Neural cell (in vitro differentiated cells): ENCODE measurements around the gene PIK3AP1. TPM values are rescaled to one million over a fixed set of nuclear protein-coding genes. Genes with fewer than 3 reads are reported as not detected.

Source experiments
- H2AFZ ChIP-seq: fragments of 200-600, 300-800 bp; sonication (generic), shearing (Covaris generic); 2 replicates; pipeline ENCODE4 v1.6.0; 2014; ENCODE audit warnings: low read depth, mild to moderate bottlenecking, antibody characterized with exemption, low read length, moderate library complexity
- H3F3A ChIP-seq: fragments of 200-600 bp; shearing (Covaris generic); 2 replicates; pipeline ENCODE4 v1.6.1; 2016; ENCODE audit warnings: mild to moderate bottlenecking, moderate library complexity, mixed read lengths, antibody characterized with exemption, low read length; ENCODE audit not compliant: insufficient read depth, poor library complexity, severe bottlenecking
- H3K27ac ChIP-seq: fragments of 200-600, 300-800 bp; sonication (generic), shearing (Covaris generic); 2 replicates; pipeline ENCODE4 v1.5.1; 2014; ENCODE audit warnings: mild to moderate bottlenecking, low read length, moderate library complexity
- H3K27me3 ChIP-seq: fragments of 300-800, 200-600 bp; sonication (generic), shearing (Covaris generic); 2 replicates; pipeline ENCODE4 v1.6.0; 2014; ENCODE audit warnings: mild to moderate bottlenecking, low read depth, low read length, moderate library complexity; ENCODE audit not compliant: insufficient read depth
- H3K36me3 ChIP-seq: fragments of 300-800, 200-600 bp; sonication (generic), shearing (Covaris generic); 2 replicates; pipeline ENCODE4 v1.5.1; 2014; ENCODE audit warnings: mild to moderate bottlenecking, antibody characterized with exemption, low read length, moderate library complexity; ENCODE audit not compliant: insufficient read depth
- H3K4me2 ChIP-seq: fragments of 300-800, 200-600 bp; sonication (generic), shearing (Covaris generic); 2 replicates; pipeline ENCODE4 v1.6.0; 2014; ENCODE audit warnings: mild to moderate bottlenecking, low read length
- H3K4me3 ChIP-seq: fragments of 300-800, 200-600 bp; sonication (generic), shearing (Covaris generic); 2 replicates; pipeline ENCODE4 v1.5.1; 2014; ENCODE audit warnings: mild to moderate bottlenecking, low read length, moderate library complexity
- H3K79me2 ChIP-seq: fragments of 200-600 bp; shearing (Covaris generic); replicated peaks from 2 replicates; pipeline ENCODE4 v1.6.0; 2014; ENCODE audit warnings: mild to moderate bottlenecking, low read length, moderate library complexity; ENCODE audit not compliant: insufficient read depth
- H3K9ac ChIP-seq: fragments of 300-800, 200-600 bp; sonication (generic), shearing (Covaris generic); 2 replicates; pipeline ENCODE4 v1.6.1; 2016; ENCODE audit warnings: mild to moderate bottlenecking, low read length, mixed read lengths
- H3K9me2 ChIP-seq: fragments of 200-600 bp; shearing (Covaris generic); 2 replicates; pipeline ENCODE4 v1.6.1; 2016; ENCODE audit warnings: mild to moderate bottlenecking, low read length, mixed read lengths; ENCODE audit not compliant: insufficient read depth
- H3K9me3 ChIP-seq: fragments of 200-600, 300-800 bp; sonication (generic), shearing (Covaris generic); 2 replicates; pipeline ENCODE4 v1.6.1; 2016; ENCODE audit warnings: mild to moderate bottlenecking, mixed run types, low read length, moderate library complexity, mixed read lengths
- H4K20me1 ChIP-seq: fragments of 200-600 bp; shearing (Covaris generic); 2 replicates; pipeline ENCODE4 v1.6.1; 2016; ENCODE audit warnings: mild to moderate bottlenecking, mixed run types; ENCODE audit not compliant: insufficient read depth
- EP300 ChIP-seq: fragments of 450-650 bp; conservative IDR thresholded peaks from 2 replicates; pipeline ENCODE4 v1.6.1; 2014; ENCODE audit warnings: antibody characterized with exemption, mild to moderate bottlenecking, moderate library complexity; ENCODE audit not compliant: poor library complexity, severe bottlenecking
- EZH2 ChIP-seq: fragments of 200-600, 300-800 bp; shearing (Covaris generic), sonication (generic); IDR thresholded peaks from 2 replicates; pipeline ENCODE4 v1.6.1; 2014; ENCODE audit warnings: antibody characterized with exemption, low read length, borderline replicate concordance, mild to moderate bottlenecking; ENCODE audit not compliant: insufficient read depth, poor library complexity, severe bottlenecking
- MXI1 ChIP-seq: fragments of 450-650 bp; conservative IDR thresholded peaks from 2 replicates; pipeline ENCODE4 v1.6.1; 2014; ENCODE audit warnings: antibody characterized with exemption, mild to moderate bottlenecking; ENCODE audit not compliant: poor library complexity, severe bottlenecking
- POLR2AphosphoS5 ChIP-seq: IDR thresholded peaks from 2 replicates; pipeline ENCODE4 v1.6.1; 2012
- RAD21 ChIP-seq: fragments of 450-650 bp; conservative IDR thresholded peaks from 2 replicates; pipeline ENCODE4 v1.6.1; 2014; ENCODE audit warnings: antibody characterized with exemption, mild to moderate bottlenecking, moderate library complexity
- SMC3 ChIP-seq: fragments of 450-650 bp; conservative IDR thresholded peaks from 2 replicates; pipeline ENCODE4 v1.6.1; 2014; ENCODE audit warnings: antibody characterized with exemption, mild to moderate bottlenecking, moderate library complexity; ENCODE audit not compliant: poor library complexity
- TAF1 ChIP-seq: IDR thresholded peaks from 2 replicates; pipeline ENCODE4 v1.6.1; 2012; ENCODE audit warnings: low read depth
- polyA plus RNA-seq: library from polyadenylated mRNA; depleted of rRNA; stranded (reverse); fragments of >200 nt; gene quantifications from 2 replicates; pipeline ENCODE4 v1.2.3, GENCODE V29; 2014
- TF ChIP-seq, protein P1 (sequence below): IDR thresholded peaks from 2 replicates; pipeline ENCODE4 v1.6.1; 2012; ENCODE audit warnings: borderline replicate concordance
- TF ChIP-seq, protein P2 (sequence below): fragments of 450-650 bp; IDR thresholded peaks from 2 replicates; pipeline ENCODE4 v1.5.1; 2014; ENCODE audit warnings: antibody characterized with exemption, mild to moderate bottlenecking, moderate library complexity; ENCODE audit not compliant: poor library complexity, severe bottlenecking

The PIK3AP1 gene
- polyA plus RNA-seq, 1 donor from 2014 or later = 0.05 TPM

DNA sequence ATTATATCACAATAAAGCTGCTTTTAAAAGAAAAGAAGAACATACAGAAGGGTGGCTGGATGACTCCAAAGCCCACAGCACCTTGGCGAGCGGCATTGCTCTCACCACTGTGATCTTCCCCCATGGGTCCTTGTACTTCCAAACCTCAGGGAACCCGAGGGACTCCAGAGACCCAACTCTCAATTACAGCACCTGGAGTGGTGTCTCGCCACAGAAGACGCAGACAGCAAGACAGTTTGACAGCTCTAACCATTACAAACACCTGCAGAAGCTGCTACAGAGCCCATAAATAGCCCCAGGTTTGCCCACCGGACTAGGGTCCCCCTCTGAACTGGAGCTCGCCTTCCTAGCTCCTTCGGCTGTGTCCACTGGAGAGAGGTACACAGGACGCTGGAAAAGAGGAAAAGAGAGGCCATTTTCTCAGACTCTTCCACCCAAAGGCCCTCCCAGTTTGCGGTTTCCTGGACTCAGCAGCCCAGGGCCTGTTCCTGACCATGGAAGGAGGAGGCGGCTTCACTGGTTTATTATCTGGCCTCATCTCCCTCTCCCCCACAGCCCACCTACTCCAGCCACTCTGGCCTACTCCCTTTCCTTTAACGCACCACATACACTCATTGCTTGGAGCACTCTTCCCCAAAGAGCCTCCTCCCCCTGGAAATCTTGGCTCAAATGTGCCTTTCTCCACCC is 1.9 kb downstream of the PIK3AP1 start:
- no peak for TF ChIP-seq MXI1
- no peak for TF ChIP-seq POLR2AphosphoS5
- no peak for TF ChIP-seq RAD21
- no peak for TF ChIP-seq SMC3
- TF ChIP-seq EZH2 = no peak
- TF ChIP-seq EP300 = no peak
- no peak for TF ChIP-seq TAF1
- TF ChIP-seq, protein P1, sequence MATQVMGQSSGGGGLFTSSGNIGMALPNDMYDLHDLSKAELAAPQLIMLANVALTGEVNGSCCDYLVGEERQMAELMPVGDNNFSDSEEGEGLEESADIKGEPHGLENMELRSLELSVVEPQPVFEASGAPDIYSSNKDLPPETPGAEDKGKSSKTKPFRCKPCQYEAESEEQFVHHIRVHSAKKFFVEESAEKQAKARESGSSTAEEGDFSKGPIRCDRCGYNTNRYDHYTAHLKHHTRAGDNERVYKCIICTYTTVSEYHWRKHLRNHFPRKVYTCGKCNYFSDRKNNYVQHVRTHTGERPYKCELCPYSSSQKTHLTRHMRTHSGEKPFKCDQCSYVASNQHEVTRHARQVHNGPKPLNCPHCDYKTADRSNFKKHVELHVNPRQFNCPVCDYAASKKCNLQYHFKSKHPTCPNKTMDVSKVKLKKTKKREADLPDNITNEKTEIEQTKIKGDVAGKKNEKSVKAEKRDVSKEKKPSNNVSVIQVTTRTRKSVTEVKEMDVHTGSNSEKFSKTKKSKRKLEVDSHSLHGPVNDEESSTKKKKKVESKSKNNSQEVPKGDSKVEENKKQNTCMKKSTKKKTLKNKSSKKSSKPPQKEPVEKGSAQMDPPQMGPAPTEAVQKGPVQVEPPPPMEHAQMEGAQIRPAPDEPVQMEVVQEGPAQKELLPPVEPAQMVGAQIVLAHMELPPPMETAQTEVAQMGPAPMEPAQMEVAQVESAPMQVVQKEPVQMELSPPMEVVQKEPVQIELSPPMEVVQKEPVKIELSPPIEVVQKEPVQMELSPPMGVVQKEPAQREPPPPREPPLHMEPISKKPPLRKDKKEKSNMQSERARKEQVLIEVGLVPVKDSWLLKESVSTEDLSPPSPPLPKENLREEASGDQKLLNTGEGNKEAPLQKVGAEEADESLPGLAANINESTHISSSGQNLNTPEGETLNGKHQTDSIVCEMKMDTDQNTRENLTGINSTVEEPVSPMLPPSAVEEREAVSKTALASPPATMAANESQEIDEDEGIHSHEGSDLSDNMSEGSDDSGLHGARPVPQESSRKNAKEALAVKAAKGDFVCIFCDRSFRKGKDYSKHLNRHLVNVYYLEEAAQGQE = no peak
- TF ChIP-seq, protein P2, sequence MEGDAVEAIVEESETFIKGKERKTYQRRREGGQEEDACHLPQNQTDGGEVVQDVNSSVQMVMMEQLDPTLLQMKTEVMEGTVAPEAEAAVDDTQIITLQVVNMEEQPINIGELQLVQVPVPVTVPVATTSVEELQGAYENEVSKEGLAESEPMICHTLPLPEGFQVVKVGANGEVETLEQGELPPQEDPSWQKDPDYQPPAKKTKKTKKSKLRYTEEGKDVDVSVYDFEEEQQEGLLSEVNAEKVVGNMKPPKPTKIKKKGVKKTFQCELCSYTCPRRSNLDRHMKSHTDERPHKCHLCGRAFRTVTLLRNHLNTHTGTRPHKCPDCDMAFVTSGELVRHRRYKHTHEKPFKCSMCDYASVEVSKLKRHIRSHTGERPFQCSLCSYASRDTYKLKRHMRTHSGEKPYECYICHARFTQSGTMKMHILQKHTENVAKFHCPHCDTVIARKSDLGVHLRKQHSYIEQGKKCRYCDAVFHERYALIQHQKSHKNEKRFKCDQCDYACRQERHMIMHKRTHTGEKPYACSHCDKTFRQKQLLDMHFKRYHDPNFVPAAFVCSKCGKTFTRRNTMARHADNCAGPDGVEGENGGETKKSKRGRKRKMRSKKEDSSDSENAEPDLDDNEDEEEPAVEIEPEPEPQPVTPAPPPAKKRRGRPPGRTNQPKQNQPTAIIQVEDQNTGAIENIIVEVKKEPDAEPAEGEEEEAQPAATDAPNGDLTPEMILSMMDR = no peak
- Histone ChIP-seq H3K9me2 (no peaks in the 10 kb centered on the region), H2AFZ (no peak overlapping the region), H3F3A (no peaks in the 10 kb centered on the region), H4K20me1 (no peaks in the 10 kb centered on the region), H3K9ac (no peak overlapping the region), H3K27me3 (peaks cover 18% of the 10 kb centered on the region), H3K79me2 (no peaks in the 10 kb centered on the region), H3K36me3 (no peaks in the 10 kb centered on the region), H3K27ac (no peak overlapping the region), H3K9me3 (no peaks in the 10 kb centered on the region), H3K4me2 (no peak overlapping the region), H3K4me3 (no peak overlapping the region)

DNA sequence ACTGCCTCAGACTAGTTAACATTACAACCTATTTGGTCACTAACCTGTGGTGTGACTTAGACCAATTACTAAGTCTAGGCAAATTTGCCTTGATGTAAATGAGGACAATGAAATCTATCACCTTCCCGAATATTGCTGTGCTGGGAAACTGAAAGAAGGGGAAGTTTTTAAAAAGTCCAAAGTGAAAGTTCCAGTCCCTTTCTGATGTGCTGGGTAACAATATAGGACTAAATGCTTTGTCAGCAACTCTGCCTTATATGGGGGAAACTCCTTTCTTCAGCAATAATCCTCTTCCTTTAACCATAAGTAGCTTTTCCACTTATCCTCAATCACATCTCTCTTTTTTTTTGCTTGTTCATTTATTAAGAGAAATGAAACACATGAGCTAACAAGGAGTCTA is 3.9 kb downstream of the PIK3AP1 start:
- Histone ChIP-seq H3K79me2 (no peaks in the 10 kb centered on the region), H3K27me3 (peaks cover 18% of the 10 kb centered on the region), H3F3A (no peaks in the 10 kb centered on the region), H3K9me2 (no peaks in the 10 kb centered on the region), H3K9me3 (no peaks in the 10 kb centered on the region), H3K4me2 (no peak overlapping the region), H3K4me3 (no peak overlapping the region), H4K20me1 (no peaks in the 10 kb centered on the region), H3K36me3 (no peaks in the 10 kb centered on the region), H3K9ac (no peak overlapping the region), H3K27ac (no peak overlapping the region), H2AFZ (no peak overlapping the region)
- no peak for TF ChIP-seq RAD21
- no peak for TF ChIP-seq MXI1
- TF ChIP-seq, protein P2 = no peak
- no peak for TF ChIP-seq POLR2AphosphoS5
